GM23338 (cell line): ENCODE measurements around the gene SERINC5. TPM values are rescaled to one million over a fixed set of nuclear protein-coding genes. Genes with fewer than 3 reads are reported as not detected.

Source experiments
- ATAC-seq: fragments of 200-7000 bp; cut with Tn5 transposase; 3 replicates; pipeline ENCODE4 v1.9.1; 2020
- DNase-seq: peaks from one replicate; pipeline ENCODE4 v3.0.0-alpha.2; 2015; ENCODE audit warnings: low spot score
- H2AFZ ChIP-seq: fragments of 200-600 bp; sonication (generic); 2 replicates; pipeline ENCODE4 v1.8.0; 2016; ENCODE audit warnings: antibody characterized with exemption, mild to moderate bottlenecking, moderate library complexity
- H3F3A ChIP-seq: fragments of 200-600 bp; sonication (generic); replicated peaks from 2 replicates; pipeline ENCODE4 v1.8.0; 2017; ENCODE audit warnings: antibody characterized with exemption, mixed run types, low read depth
- H3K27ac ChIP-seq: fragments of 200-600 bp; sonication (generic); 2 replicates; pipeline ENCODE4 v1.6.1; 2016; ENCODE audit warnings: low read depth
- H3K27me3 ChIP-seq: fragments of 200-600 bp; sonication (generic); 2 replicates; pipeline ENCODE4 v1.8.0; 2016; ENCODE audit warnings: mild to moderate bottlenecking, mixed run types, moderate library complexity; ENCODE audit not compliant: insufficient read depth
- H3K36me3 ChIP-seq: fragments of 200-600 bp; sonication (generic); 2 replicates; pipeline ENCODE4 v1.8.0; 2016; ENCODE audit warnings: mild to moderate bottlenecking; ENCODE audit not compliant: insufficient read depth
- H3K4me1 ChIP-seq: fragments of 200-600 bp; sonication (generic); 2 replicates; pipeline ENCODE4 v1.8.0; 2016; ENCODE audit warnings: mild to moderate bottlenecking, moderate library complexity; ENCODE audit not compliant: insufficient read depth
- H3K4me2 ChIP-seq: fragments of 200-600 bp; sonication (generic); 2 replicates; pipeline ENCODE4 v1.7.1; 2017; ENCODE audit warnings: mixed run types
- H3K4me3 ChIP-seq: fragments of 200-600 bp; sonication (generic); 2 replicates; pipeline ENCODE4 v1.6.1; 2016; ENCODE audit warnings: mixed run types
- H3K79me2 ChIP-seq: fragments of 200-600 bp; sonication (generic); replicated peaks from 2 replicates; pipeline ENCODE4 v1.8.0; 2017; ENCODE audit warnings: mild to moderate bottlenecking; ENCODE audit not compliant: insufficient read depth
- H3K9me2 ChIP-seq: fragments of 200-600 bp; sonication (generic); 2 replicates; pipeline ENCODE4 v1.8.0; 2017; ENCODE audit not compliant: insufficient read depth
- H4K20me1 ChIP-seq: fragments of 200-600 bp; sonication (generic); replicated peaks from 2 replicates; pipeline ENCODE4 v1.8.0; 2017; ENCODE audit warnings: mild to moderate bottlenecking; ENCODE audit not compliant: insufficient read depth
- H3K27ac Mint-ChIP-seq: 2 replicates; pipeline ENCODE4 v1.8.0; 2020; ENCODE audit warnings: inconsistent platforms, mild to moderate bottlenecking, moderate library complexity, mixed read lengths
- H3K27me3 Mint-ChIP-seq: 3 replicates; pipeline ENCODE4 v1.8.0; 2022; ENCODE audit warnings: low read depth, mild to moderate bottlenecking, moderate library complexity, mixed read lengths, inconsistent platforms; ENCODE audit not compliant: insufficient read depth, poor library complexity
- H3K36me3 Mint-ChIP-seq: 3 replicates; pipeline ENCODE4 v1.8.0; 2021; ENCODE audit warnings: low read depth, mild to moderate bottlenecking, inconsistent platforms, moderate library complexity, mixed read lengths
- H3K4me1 Mint-ChIP-seq: 3 replicates; pipeline ENCODE4 v1.8.0; 2020; ENCODE audit warnings: mild to moderate bottlenecking, inconsistent platforms, mixed read lengths
- H3K4me3 Mint-ChIP-seq: 3 replicates; pipeline ENCODE4 v1.8.0; 2021; ENCODE audit warnings: moderate library complexity, mild to moderate bottlenecking, inconsistent platforms, mixed read lengths
- H3K9me3 Mint-ChIP-seq: 3 replicates; pipeline ENCODE4 v1.8.0; 2020; ENCODE audit warnings: moderate library complexity, mild to moderate bottlenecking, inconsistent platforms, mixed read lengths
- CREB1 ChIP-seq: fragments of 250-450 bp; sonication (Bioruptor Pico); IDR thresholded peaks from 2 replicates; pipeline ENCODE4 v1.5.0; 2020; ENCODE audit warnings: low read depth, mild to moderate bottlenecking, moderate library complexity
- ETS1 ChIP-seq: IDR thresholded peaks from 2 replicates; pipeline ENCODE4 v1.6.1; 2016; ENCODE audit warnings: antibody characterized with exemption
- EZH2 ChIP-seq: fragments of 200-600 bp; sonication (generic); IDR thresholded peaks from one replicate; pipeline ENCODE4 v1.8.0; 2017; ENCODE audit warnings: antibody characterized with exemption, mild to moderate bottlenecking, low read depth; ENCODE audit not compliant: unreplicated experiment
- EZH2phosphoT487 ChIP-seq: fragments of 200-600 bp; sonication (generic); IDR thresholded peaks from one replicate; pipeline ENCODE4 v1.8.1; 2018; ENCODE audit warnings: antibody characterized with exemption; ENCODE audit not compliant: unreplicated experiment
- NANOG ChIP-seq: IDR thresholded peaks from 2 replicates; pipeline ENCODE4 v1.6.1; 2016; ENCODE audit warnings: antibody characterized with exemption, borderline replicate concordance
- POLR2AphosphoS5 ChIP-seq: IDR thresholded peaks from 2 replicates; pipeline ENCODE4 v1.6.1; 2016; ENCODE audit warnings: antibody characterized with exemption, low read depth
- ZNF114 ChIP-seq: fragments of 250-450 bp; sonication (Bioruptor Pico); IDR thresholded peaks from 2 replicates; pipeline ENCODE4 v1.5.0; 2020; ENCODE audit warnings: mild to moderate bottlenecking, moderate library complexity
- ZNF331 ChIP-seq: fragments of 250-450 bp; sonication (Bioruptor Pico); IDR thresholded peaks from 2 replicates; pipeline ENCODE4 v1.5.0; 2020; ENCODE audit warnings: low read depth, mild to moderate bottlenecking, moderate library complexity
- ZNF462 ChIP-seq: fragments of 250-450 bp; sonication (Bioruptor Pico); IDR thresholded peaks from 2 replicates; pipeline ENCODE4 v1.5.0; 2020; ENCODE audit warnings: mild to moderate bottlenecking, moderate library complexity
- polyA plus RNA-seq: library from polyadenylated mRNA; unstranded; fragments of >200 nt; fragmentation: Nextera tagmentation; extraction: Ambion mirVana; gene quantifications from 2 replicates; pipeline ENCODE4 v1.2.1, GENCODE V29; 2016
- total RNA-seq: library from RNA; depleted of rRNA; stranded (reverse); fragments of >200 nt; shearing (Covaris generic); gene quantifications from 2 replicates; pipeline ENCODE4 v1.2.3, GENCODE V29; 2014

Gene SERINC5
- total and polyA plus RNA-seq, 2 experiments from 2014 or later = 34.0 to 107 TPM

GRCh38 chr5:80078921-80079320 lies 176.9 kb downstream of the SERINC5 start:
- no peaks in the 10 kb centered on the region for H4K20me1 ChIP-seq

GRCh38 chr5:80077051-80077714 lies 178.7 kb downstream of the SERINC5 start:
- no peak overlapping the region for H3K4me3 Mint-ChIP-seq
- Histone ChIP-seq H4K20me1 (no peaks in the 10 kb centered on the region), H3K27ac (no peak overlapping the region), H3K4me2 (no peak overlapping the region), H3K79me2 (no peaks in the 10 kb centered on the region), H3K4me1 (no peaks in the 10 kb centered on the region), H3F3A (no peaks in the 10 kb centered on the region), H3K27me3 (no peaks in the 10 kb centered on the region), H3K36me3 (no peaks in the 10 kb centered on the region), H3K4me3 (no peak overlapping the region), H2AFZ (no peak overlapping the region), H3K9me2 (no peaks in the 10 kb centered on the region; the same call in 1 of the 2 replicates)
- ATAC-seq (no peak), DNase-seq (no peak)
- no peak overlapping the region for H3K27ac Mint-ChIP-seq
- H3K9me3 Mint-ChIP-seq = no peaks in the 10 kb centered on the region; the same call in 2 of the 3 replicates
- 0 out of 3 replicates have a peak, but pooled peaks cover 3% of the 10 kb centered on the region for H3K4me1 Mint-ChIP-seq
- H3K27me3 Mint-ChIP-seq = peaks cover 6% of the 10 kb centered on the region
- H3K36me3 Mint-ChIP-seq = no peaks in the 10 kb centered on the region; the same call in 2 of the 3 replicates
- TF ChIP-seq EZH2phosphoT487 = no peak
- TF ChIP-seq CREB1 (CRISPR knock-in tag) = no peak
- no peak for TF ChIP-seq ZNF462 (CRISPR knock-in tag)
- no peak for TF ChIP-seq ZNF331 (CRISPR knock-in tag)
- TF ChIP-seq POLR2AphosphoS5 = no peak
- TF ChIP-seq NANOG = no peak
- TF ChIP-seq EZH2 = no peak

More at GRCh38 chr5:80078921-80079320, 176.9 kb downstream of the SERINC5 start:
- H3K79me2 ChIP-seq = no peaks in the 10 kb centered on the region
- TF ChIP-seq CREB1 (CRISPR knock-in tag) (no peak), ZNF114 (CRISPR knock-in tag) (no peak), ETS1 (no peak)
- Mint-ChIP-seq H3K4me3 (no peak overlapping the region), H3K9me3 (no peaks in the 10 kb centered on the region; the same call in 2 of the 3 replicates), H3K27me3 (peaks cover 6% of the 10 kb centered on the region), H3K36me3 (0 out of 3 replicates have a peak, but pooled peaks cover 3% of the 10 kb centered on the region), H3K27ac (no peak overlapping the region), H3K4me1 (peaks cover 9% of the 10 kb centered on the region; the same call in 2 of the 3 replicates)
- H3K27ac ChIP-seq = no peak overlapping the region
- no peaks in the 10 kb centered on the region for H3F3A ChIP-seq
- ATAC-seq (no peak), DNase-seq (no peak)
- H3K36me3 ChIP-seq = no peaks in the 10 kb centered on the region
- H3K4me2 ChIP-seq = no peak overlapping the region
- H3K9me2 ChIP-seq = no peaks in the 10 kb centered on the region; the same call in 1 of the 2 replicates
- no peaks in the 10 kb centered on the region for H3K27me3 ChIP-seq
- H3K4me1 ChIP-seq = no peaks in the 10 kb centered on the region
- no peak overlapping the region for H3K4me3 ChIP-seq
- H2AFZ ChIP-seq = no peak overlapping the region
